Measurements from ENCODE around the gene LTBP2.
"Not testable (repeated sequence)": the region's sequence is repeated elsewhere in the genome, so short reads cannot be mapped to it uniquely, and the experiment has no call there.

Gene LTBP2

DNA sequence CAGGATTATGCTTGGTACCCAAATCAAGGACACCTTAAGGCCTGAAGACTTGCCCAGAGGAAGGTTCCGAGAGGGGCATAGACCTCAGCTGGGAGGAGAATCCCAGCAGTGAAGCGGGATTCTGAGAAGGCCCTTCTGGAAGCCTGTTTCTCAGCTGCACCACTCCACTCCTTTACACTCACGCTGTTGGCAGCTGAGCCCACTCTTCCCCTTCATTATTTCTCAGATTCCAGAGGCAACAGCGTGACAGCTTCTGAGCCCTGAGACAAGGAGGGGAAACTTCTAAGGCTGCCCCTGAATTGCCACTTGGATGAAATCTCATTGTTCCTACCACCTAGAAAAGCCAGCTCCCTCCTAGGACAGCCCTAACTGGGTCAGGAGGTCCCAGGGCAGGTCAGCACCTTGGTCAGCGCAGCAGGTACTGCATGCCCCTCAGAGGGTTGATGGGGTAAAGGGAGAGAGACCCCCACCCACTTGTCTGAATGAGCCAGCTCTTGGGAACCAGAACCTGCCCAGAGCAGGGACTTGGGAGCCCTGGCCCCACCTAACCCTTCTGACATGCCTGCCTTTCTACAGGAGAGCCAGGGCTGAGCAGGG is 64.6 kb downstream of the LTBP2 start:
- no peak for DNase-seq

DNA sequence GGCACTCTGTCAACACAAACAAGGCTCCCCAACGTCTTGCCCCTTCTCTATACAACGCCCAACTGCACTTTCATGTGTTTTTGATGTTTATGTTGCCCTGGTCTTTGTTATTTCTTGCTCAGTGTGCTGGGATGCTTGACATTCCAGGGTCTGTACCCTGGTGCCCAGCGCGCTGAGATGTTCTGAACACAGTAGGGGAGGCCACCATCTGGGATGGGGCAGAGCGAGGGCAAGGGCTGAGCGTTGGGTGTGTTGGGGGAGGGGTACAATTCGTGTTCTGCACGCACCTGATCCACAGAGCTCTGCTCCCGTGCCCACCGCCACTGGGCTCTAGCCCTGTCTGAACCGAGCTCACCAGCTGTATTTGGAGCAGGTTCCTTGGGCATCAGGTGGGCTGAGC is 65.6 kb downstream of the LTBP2 start:
- no peak for DNase-seq

DNA sequence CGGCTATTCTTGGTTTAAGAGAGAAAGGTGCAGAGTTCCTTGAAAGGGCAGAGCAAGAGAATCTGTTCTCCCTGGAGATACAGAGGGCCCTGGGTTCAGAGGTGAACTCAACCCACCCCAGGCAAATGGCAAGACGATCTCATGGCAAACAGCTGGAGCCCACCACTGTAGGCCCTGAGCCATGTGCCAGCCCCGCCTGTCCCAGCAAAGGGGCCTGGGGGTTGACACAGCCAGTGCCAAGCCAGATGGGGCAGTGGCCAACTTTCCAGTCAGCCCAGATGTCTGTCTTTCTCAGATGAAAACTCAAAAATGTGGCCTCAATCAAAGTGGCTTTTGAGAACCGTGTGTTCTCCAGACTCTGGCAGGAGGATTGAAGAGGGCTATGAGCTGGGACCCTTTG is 66.7 kb downstream of the LTBP2 start:
- DNase-seq, result no peak

DNA sequence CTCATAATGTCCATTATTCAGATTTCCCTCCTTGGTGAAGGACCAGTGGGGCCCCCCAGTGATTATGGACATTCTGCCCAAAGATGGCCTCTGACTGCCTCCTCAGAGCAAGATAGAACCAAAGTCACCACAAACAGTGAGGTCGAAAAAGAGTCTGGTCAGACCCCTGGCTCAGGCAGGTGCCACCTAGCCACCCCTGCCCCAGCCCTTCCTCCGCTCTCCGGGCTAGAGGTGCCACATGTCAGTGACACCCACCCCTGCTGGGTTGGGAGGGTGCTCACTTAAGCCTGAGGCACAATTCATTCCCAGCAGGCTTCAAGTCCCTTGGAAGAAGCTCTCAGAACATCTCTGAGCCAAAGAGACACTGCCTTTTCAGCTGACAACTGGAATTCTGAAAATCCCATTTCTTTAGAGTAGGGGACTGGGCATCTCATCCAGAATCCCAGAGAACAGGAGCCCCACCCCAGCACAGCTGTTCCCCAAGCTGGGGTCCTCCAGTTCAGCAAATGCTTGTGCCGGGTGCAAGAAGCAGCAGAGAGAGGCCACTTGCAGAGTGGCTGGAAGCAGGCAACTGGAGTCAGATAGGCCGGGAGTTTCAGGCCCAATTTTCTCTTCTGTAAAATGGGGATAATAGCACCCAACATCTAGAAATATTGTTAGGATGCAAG is 68.1 kb downstream of the LTBP2 start:
- DNase-seq, result no peak

DNA sequence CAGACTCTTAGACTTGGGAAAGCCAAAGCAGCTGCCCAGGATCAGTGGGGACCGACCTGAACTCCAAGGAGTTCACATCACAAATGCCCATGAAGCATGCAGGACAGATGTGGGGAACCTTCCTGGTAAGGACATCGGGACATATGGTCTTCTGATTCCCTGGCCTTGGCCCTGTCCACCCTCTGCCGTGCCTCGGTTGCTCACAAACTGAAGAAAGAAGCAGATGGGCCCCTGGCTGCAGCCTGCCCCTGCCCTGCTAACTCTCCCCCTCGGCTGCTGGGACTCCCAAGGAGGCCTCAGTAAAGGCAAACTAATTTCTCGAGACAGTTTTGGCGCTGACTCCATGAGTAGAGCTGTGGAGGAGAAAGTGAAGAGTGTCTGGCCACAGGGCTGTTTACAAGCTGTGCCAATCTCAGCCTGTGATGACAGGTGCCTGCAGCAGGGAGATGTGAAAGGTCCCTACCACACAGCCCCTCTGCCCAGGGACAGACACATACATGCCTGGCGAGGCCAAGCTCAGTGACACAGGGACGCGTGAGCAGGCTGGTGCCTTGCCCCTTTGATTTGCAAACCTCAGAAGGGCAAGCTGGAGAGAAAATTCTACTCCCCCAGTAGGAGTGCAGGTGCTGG is 69.9 kb downstream of the LTBP2 start:
- DNase-seq, result no peak

DNA sequence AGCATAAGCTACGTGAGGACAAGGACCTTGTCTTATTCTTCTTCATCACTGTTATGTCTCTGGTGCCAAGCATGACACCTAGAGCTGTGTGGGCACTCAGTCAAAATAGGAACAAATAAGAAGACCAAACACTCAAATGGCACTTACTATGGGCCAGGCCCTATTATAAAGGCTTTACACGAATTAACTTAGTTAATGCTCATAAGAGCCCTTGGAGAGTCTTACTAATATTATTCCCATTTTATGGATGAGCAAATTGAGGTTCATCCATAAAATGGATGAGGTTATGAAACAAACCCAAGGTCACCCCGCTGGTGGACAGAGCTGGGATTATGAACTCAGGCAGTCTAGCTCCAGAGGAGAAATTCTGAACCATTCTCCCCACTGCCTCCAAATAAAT is 70.8 kb downstream of the LTBP2 start:
- DNase-seq, result no peak

DNA sequence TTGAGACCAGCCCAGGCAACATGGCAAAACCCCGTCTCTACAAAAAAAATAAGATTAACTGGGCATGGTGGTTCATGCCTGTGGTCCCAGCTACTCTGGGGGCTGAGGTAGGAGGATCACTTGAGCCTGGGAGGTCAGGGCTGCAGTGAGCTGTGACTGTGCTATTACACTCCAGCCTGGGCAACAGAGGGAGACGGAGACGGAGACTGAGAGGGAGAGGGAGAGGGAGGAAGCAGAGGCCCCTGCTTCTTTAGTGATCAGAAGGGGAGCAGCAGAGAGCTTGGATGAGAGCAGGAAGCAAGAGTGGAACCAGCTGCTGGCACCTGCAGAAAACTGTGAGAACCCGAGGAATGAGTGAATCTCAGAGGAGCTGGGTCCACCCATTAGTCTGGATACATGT is 72.5 kb downstream of the LTBP2 start:
- no peak for DNase-seq

DNA sequence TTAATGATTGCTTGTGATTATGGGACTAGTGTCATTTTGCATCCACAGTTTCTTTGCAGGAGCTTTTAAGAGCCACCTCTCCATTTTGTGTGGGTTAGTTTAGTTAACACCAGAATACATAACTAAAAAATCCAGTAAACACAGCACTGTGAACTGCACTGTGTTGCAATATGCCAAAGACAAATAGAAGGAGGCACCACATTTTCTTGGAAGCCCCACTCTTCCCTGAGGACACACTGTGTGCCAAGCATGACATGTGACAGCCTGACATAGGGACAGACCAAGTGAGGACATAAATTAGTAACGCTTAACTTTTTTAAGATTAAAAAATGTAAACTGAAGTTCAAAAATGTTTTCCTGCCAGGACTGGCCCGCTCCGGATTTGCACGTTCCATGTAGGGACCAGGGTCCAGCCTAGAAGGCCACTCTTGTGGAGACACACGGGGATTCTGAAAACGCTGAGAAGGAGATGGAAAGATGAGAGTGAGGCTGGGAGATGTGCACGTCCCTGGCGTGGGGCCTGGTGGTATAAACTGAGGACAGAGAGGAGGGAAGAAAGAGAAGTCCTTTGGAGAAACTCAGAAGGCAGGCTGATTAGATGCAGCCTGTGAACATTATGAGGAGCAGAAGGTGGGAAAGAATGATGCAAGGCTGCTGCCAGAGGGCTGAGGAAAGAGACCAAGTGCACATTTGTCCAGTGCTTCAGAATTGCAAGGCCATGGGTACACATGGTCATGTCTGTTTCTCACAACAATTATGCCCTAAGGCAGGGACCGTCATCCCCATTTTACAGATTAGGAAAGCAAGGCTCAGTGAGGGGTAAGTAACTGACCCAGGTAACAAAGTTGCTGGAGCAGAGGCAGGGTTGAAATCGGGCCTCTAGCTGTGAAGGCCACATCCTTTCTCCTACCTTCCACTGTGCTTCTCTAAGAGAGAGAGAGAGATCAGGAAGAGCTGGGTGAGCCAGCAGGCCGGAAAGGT is 73.3 kb downstream of the LTBP2 start:
- no peak for DNase-seq

DNA sequence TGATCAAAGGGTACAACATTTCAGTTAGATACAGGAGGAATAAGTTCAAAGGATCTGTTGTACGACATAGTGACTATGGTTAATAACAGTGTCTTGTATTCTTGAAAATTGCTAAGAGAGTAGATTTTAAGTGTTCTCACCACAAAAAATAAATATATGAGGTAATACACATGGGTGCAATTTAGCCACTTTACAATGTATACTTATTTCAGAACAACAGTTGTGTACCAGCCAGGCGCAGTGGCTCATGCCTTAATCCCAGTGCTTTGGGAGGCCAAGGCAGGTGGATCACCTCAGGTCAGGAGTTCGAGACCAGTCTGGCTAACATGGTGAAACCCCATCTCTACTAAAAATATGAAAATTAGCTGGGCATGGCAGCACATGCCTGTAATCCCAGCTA is 75.7 kb downstream of the LTBP2 start:
- not testable (repeated sequence) for DNase-seq

DNA sequence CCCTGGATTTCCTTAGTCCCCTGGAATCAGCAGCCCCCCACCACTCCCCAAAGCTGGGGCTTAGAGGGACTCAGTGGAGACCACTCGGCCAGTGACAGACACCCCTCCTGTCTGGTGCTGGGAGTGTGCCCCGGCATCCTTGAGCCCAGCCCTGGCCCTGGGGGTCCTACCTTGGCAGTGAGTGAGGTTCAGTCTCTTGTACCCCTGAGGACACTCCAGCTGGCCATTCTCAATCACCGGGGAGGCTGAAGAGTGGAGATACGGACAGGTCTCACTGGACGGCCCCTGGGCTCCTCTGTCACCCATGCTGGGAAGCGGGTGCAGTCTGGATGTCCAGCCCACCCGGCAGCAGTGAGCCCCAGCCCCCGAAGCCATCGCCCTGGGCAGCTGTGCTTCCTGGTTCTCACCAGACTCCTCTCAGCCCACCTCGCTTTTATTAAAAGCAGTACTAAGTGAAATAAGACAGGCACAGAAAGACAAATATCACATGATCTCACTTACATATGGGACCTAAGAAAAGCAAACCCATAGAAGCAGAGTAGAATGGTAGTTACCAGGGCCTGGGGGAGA is 76.2 kb downstream of the LTBP2 start:
- DNase-seq, result no peak

DNA sequence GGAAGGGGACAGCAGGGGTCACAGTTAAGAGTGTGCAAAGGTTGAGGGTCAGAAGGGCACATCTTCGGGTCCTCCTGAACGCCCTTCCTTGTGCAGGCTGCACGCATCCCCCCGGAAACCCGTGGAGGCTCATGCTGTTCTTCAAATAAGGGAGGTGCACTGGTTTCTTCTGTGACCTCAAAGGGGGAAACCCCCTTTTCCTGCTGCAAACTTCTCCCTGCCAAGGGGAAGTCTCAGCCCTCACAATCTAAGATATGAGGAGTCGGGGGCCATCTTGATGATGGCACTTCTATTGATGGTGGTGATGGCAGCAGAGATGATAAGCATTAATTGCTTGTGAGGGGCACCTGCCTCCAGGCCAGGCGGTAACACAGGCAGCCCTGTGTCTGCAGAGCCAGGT is 78.5 kb downstream of the LTBP2 start:
- no peak for DNase-seq

DNA sequence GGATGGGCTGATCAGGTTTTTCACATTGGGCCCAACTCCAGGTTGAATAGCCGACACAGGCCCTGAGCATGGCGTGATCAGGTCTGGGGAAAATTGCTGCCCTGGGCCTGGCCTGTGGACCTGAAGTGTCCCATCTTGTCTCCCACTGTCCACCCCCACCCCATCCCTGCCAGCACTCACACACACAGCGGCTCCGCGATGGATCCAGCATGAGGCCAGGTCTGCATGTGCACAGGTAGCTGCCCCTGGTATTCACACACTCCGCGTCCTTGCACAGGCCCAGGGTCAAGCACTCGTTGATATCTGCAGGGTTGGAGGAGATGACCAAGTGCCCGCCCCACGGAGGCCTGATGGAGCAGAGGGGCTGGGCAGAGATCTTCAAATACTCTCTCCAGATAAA is 79.8 kb downstream of the LTBP2 start:
- no peak for DNase-seq

DNA sequence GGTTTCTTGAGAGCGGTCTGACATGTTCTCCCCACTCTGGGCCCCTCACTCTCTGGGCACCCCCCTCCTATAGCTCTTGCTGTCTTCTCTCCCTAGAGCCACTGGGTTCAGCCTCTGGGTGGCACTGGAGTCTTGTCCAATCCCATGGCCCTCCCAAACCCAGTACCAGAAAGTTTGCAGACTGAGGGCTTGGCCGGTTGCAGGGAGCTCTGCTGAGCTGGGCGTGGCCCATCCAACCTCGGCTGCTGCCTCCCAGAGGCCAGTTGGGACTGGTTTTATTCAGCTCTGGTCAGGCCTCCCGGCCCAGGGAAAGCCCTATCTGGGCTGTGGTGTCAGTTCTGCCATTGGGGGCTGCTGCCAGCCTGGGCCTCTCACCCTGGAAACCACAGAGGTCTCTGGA is 80.6 kb downstream of the LTBP2 start:
- DNase-seq, result no peak

DNA sequence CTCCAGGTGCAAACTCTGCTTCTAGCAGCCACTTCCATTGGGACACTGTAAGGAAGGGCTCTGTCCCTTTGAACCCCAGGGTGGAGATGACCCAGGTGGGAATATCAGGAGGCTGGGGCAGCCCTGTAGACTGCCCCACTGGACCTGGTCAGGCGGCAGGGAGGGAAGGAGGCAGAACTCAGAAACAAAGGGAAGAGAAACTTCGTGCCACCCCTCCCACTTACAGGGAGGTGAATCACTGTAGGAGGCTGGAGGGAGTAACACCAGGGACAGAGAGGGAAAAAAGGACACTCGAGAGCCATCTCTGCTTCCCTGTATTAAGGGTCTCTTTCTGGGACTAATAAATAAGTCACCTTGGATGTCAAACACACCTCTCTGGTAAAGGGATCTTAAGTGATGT is 81.0 kb downstream of the LTBP2 start:
- DNase-seq, result no peak

DNA sequence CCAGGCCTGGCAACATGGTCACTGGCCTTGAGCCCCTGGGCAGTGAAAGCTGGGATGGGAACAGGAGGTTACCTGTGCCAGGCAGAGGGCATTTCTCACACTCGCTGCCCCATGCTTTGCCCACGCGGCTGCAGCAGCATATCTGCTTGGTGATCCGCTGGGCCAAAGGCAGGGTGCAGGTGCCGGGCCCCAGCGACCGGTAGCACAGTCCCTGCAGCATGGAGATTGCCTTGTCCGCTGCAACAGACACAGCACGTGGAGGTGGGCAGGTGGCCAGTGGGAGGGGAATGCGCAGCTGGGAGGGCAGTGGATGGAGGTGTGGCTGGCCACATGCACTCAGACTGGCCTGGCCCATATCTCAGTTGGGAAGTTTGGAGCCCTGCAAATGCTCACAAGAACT is 83.2 kb downstream of the LTBP2 start:
- DNase-seq, result no peak

DNA sequence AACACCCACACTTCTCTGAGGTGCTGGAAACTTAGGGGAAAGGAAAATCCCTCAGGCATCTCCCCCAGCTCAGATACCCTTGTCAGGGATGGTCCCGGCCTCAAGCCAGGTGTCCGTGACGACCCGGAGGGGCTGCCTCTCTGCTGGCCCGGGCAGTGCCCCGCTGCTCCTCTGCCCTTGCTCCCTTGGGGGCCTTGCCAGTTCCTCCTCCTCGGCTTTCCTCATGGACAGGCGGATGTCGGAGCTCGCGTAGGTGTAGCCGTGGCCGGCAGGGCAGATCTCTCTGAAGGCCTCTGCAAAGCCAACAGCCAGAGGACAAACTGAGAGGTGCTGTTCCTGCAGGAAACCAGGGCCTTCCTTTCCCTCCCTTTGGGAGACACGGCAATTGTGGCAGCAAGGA is 83.6 kb downstream of the LTBP2 start:
- no peak for DNase-seq

DNA sequence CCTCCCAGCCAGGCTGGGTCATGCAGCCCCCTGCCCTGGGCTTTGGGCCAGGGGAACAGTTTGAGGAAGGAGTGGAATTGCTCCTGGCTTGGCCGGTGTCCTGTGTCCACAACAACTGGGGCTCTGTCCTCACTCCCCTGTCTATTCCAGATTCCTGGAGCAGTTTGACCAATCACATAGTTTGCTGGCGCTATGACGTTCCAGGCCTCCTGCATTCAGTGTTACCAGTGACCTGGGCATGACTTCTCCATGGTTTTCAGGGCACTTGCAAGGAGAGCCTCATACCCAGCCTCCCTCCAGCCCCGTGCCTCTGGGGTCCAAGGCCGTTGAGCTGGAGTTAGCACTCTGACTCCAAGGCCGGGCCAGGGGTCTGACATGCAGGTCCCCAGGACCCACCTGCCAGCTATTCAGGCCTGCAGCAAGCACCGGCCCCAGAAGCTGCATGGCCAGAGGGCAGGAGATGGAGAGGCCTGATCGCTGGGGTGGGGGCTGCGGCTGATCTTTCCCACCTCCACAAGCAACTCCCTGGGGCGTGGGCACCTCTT is 84.2 kb downstream of the LTBP2 start:
- DNase-seq, result no peak

DNA sequence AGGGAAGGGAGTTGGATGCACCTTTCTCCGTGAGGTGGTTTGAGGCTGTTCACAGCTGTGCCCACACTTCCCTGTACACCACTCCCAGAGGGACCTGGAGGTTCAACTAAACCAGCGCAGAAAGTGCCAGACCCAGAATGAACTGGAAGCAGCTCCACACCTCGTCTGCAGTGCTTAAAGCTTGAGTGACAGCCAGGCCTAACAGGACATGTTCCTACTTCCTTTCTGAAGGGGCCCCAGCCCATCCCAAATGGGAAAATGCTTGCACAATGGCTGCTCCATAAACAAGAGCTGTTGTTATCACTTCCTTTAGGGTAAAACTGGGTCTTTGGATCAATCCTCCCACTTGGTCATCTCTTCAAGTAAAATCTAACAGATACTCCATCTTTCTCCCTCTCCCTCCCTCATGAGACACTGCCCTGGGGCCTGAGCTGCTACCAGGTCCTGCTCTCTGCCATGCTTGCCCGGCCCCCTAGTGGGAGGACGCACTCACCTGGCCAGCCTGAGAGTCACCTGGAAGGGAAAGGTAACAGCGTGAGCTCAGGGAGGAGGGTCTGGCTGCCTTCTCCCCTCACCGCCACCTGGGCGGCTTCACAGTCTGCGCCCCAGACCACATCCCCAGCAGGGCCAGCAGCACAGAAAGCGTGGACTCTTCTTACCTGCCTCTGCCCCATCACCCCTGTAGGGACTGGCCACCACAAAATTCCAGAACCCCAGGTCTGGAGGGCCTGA is 85.0 kb downstream of the LTBP2 start:
- no peak for DNase-seq

DNA sequence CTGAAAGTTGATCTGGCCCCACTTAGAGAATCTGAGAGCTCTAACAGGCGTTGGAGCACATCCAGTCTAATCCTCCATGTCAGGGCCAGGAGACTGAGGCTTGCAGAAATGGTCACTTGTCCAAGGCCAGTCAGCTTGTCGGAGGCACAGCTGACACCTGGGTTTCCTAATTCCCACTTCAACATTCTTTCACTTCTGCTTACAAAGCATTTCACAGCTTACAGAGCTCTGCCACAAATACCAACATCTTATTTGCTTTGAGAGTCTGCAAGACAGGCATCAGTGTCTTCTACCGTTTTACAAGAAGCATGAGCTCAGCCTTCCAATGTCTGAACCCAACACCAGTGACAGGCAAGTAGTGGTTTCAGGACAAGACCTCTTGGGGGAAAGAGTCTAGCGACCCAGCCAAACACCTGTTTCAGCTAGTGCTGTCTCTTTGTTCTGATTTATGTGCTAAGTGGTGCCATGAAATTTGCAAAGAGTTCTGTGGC is 86.6 kb downstream of the LTBP2 start:
- DNase-seq, result no peak

DNA sequence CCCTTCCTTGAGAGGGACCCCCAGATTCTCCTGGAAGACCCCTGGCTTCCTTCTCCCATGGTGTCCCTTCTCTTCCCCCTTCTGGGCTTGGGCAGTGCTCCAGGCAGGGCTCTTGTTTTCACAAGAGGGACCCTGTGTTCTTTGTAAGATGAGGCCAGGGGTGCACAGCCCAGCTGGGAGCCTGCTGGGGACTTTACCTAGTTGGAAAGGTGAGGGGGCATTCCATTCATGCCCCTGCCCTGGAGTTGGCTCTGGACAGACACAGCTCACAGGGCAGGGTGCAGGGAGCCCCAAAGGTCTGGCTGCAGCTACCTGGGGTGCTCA is 87.3 kb downstream of the LTBP2 start:
- no peak for DNase-seq

DNA sequence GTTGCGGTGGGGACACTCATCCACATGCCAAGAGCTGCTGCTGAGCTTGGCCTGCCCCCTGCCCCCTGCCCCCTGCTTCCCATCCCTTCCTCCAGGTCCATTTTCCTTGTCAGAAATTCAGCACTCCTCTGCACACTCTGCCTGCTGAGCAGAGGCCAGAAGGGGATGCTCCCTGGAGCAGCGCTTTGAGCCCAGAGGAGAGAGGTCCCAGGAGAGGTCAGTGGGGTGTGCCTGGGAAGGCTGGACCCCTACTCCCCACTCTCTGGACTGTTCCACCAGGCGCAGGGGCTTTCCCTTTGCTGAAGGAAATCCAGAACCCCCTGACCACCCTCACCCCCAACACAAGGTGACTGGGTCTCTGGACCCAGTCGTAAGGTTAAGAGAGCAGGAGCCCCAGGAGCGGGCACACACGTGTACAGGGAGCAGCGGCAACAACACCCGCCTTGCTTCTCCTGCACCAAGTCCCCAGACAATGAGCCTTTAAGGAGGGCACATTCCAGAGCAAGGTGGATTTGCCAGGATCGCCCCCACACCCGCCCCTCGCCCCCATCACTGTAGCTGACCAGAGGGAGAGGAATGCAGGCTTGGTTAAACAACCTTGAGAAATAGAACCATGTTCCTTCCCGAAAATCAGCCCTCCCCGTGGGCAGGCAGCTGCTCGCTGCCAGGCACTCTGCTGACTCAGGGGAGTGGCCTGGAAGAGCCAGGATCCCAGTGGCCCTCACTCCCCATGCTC is 87.8 kb downstream of the LTBP2 start:
- DNase-seq, result no peak
